ENCODE data around the gene PTGFR.
A peak's percentile ranks its signal among the peaks of the same experiment; 100 is the strongest.

Gene PTGFR

DNA sequence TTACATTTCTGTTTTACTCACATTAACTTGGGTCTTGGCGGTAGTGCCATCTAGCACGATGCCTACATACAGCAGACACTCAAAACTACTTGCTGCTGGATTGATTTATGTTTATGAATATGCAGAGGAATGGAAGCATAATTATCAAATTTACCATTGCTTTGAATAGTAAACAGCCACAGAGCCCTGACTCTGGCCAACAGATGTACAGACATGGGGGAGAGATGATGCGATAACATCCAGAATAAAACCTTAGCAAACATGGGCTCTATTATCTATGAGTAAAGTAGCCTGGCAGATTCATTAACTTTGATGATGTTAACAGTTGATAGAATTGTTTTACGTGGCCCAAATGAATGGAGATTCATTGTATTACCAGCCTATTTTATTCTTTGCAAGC is 42.8 kb downstream of the PTGFR start:
- TF ChIP-seq TCF4 (CRISPR knock-in tag; IDR thresholded peaks at IDR 0.05; ENCODE audit: borderline replicate concordance) (peak; percentile 73; the same call in 1 of the 2 replicates), PATZ1 (CRISPR knock-in tag; IDR thresholded peaks at IDR 0.05; ENCODE audit: borderline replicate concordance) (no peak), PPARA (CRISPR knock-in tag; IDR thresholded peaks at IDR 0.05; ENCODE audit: borderline replicate concordance) (no peak), ESRRG (CRISPR knock-in tag; IDR thresholded peaks at IDR 0.05) (no peak), GLIS3 (CRISPR knock-in tag; IDR thresholded peaks at IDR 0.05) (no peak)
- no peak for ATAC-seq

DNA sequence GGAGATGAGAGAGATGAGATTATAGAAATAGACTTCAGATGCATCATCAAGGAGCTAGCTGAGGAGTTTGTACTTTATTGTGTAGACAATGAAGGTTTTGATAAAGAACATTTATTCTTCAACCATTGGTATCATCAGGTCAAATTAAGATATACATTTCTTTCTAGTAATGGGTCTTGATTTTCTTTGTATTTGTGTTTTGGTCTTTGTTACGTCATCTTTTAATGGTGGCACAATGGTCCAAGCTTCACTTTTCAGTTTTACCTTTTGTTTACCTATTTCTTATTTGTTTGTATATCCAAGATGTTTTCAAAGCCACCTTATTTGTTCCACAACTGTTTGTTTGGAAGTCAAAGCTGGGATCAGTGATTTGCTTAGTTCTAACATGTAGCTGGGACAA is 44.5 kb downstream of the PTGFR start:
- TF ChIP-seq ARNTL (CRISPR knock-in tag; IDR thresholded peaks at IDR 0.05; ENCODE audit: borderline replicate concordance, low read depth) (no peak), CREB5 (CRISPR knock-in tag; IDR thresholded peaks at IDR 0.05; ENCODE audit: low read depth) (no peak), ISL1 (CRISPR knock-in tag; IDR thresholded peaks at IDR 0.05) (no peak), TOX (CRISPR knock-in tag; IDR thresholded peaks at IDR 0.05; ENCODE audit: borderline replicate concordance) (no peak), RARB (CRISPR knock-in tag; IDR thresholded peaks at IDR 0.05) (no peak), ZFP30 (CRISPR knock-in tag; IDR thresholded peaks at IDR 0.05) (no peak), ZNF70 (CRISPR knock-in tag; IDR thresholded peaks at IDR 0.05) (no peak), ZNF565 (CRISPR knock-in tag; conservative IDR thresholded peaks at IDR 0.05; ENCODE audit: low read depth) (no peak), PPARA (CRISPR knock-in tag; IDR thresholded peaks at IDR 0.05; ENCODE audit: borderline replicate concordance) (no peak), POU6F1 (CRISPR knock-in tag; IDR thresholded peaks at IDR 0.05; ENCODE audit: borderline replicate concordance, low read depth) (no peak)
- ATAC-seq: no peak

GRCh38 chr1:78536427-78536826 is 45.7 kb downstream of the PTGFR start:
- TF ChIP-seq ZFP30 (CRISPR knock-in tag; IDR thresholded peaks at IDR 0.05): no peak
- peak; percentile 62; the same call in 2 of the 3 replicates for ATAC-seq

DNA sequence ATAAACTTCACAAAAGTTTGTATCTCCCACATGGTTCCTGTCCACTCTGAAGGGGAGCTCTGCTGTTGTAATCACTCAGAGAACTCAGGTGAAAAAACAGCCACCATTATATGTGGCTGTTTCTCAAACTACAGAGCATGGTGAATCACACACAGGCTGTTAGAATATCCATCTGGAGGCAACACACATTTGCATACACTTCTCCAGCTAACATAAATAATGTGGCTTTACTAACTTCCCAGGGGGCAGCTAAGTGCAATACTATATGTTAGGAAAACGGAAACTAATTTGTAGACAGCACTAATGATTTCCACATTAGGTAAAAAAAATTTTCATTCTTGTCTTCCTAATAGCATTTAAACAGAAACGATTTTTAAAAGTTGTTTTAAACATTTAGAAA is 49.3 kb downstream of the PTGFR start:
- TF ChIP-seq ZNF565 (CRISPR knock-in tag; conservative IDR thresholded peaks at IDR 0.05; ENCODE audit: low read depth) (no peak), CSDC2 (CRISPR knock-in tag; IDR thresholded peaks at IDR 0.05) (no peak), GLIS3 (CRISPR knock-in tag; IDR thresholded peaks at IDR 0.05) (no peak), PATZ1 (CRISPR knock-in tag; IDR thresholded peaks at IDR 0.05; ENCODE audit: borderline replicate concordance) (no peak), ISL1 (CRISPR knock-in tag; IDR thresholded peaks at IDR 0.05) (no peak), TCF4 (CRISPR knock-in tag; IDR thresholded peaks at IDR 0.05; ENCODE audit: borderline replicate concordance) (no peak), OSR1 (CRISPR knock-in tag; IDR thresholded peaks at IDR 0.05) (no peak), ESRRG (CRISPR knock-in tag; IDR thresholded peaks at IDR 0.05) (no peak), RARB (CRISPR knock-in tag; IDR thresholded peaks at IDR 0.05) (no peak), ZNF8 (CRISPR knock-in tag; IDR thresholded peaks at IDR 0.05) (no peak)
- no peak for ATAC-seq

DNA sequence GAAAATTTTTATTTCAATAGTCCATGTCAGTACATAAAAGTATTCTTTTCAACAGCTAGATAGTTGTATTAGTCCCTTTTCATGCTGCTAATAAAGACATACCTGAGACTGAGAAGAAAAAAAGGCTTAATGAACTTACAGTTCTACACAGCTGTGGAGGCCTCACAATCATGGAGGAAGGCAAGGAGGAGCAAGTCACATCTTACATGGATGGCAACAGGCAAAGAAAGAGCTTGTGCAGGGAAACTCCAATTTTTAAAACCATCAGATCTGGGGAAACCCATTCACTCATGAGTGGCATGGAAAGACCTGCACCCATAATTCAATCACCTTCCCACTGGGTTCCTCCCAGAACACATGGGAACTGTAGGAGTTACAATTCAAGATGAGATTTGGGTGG is 50.7 kb downstream of the PTGFR start:
- no peak for ATAC-seq
- no peak for TF ChIP-seq ISL1 (CRISPR knock-in tag; IDR thresholded peaks at IDR 0.05)
- no peak for TF ChIP-seq OSR1 (CRISPR knock-in tag; IDR thresholded peaks at IDR 0.05)
- TF ChIP-seq ZNF565 (CRISPR knock-in tag; conservative IDR thresholded peaks at IDR 0.05; ENCODE audit: low read depth): no peak
- no peak for TF ChIP-seq RARB (CRISPR knock-in tag; IDR thresholded peaks at IDR 0.05)
- TF ChIP-seq ZNF8 (CRISPR knock-in tag; IDR thresholded peaks at IDR 0.05): no peak
- no peak for TF ChIP-seq SNAI2 (CRISPR knock-in tag; IDR thresholded peaks at IDR 0.05)

Data from SK-N-SH treated with all-trans-retinoic acid at 6 μM for 48 hours (cell line).